OCI-LY3 (cell line): Measurements from ENCODE around the gene RIGI.

Experiments
- EZH2phosphoT487 ChIP-seq: fragments of 200-600 bp; shearing (Covaris generic); IDR thresholded peaks from 2 replicates; pipeline ENCODE4 v1.6.1; 2018; ENCODE audit warnings: antibody characterized with exemption, mixed run types, low read depth
- TF ChIP-seq, protein P1 (sequence below): fragments of 200-600, 300-600 bp; sonication (generic); IDR thresholded peaks from 2 replicates; pipeline ENCODE4 v1.5.1; 2014; ENCODE audit warnings: antibody characterized with exemption, low read length, low read depth

- TF ChIP-seq, protein P1, sequence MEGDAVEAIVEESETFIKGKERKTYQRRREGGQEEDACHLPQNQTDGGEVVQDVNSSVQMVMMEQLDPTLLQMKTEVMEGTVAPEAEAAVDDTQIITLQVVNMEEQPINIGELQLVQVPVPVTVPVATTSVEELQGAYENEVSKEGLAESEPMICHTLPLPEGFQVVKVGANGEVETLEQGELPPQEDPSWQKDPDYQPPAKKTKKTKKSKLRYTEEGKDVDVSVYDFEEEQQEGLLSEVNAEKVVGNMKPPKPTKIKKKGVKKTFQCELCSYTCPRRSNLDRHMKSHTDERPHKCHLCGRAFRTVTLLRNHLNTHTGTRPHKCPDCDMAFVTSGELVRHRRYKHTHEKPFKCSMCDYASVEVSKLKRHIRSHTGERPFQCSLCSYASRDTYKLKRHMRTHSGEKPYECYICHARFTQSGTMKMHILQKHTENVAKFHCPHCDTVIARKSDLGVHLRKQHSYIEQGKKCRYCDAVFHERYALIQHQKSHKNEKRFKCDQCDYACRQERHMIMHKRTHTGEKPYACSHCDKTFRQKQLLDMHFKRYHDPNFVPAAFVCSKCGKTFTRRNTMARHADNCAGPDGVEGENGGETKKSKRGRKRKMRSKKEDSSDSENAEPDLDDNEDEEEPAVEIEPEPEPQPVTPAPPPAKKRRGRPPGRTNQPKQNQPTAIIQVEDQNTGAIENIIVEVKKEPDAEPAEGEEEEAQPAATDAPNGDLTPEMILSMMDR: no peak
- TF ChIP-seq EZH2phosphoT487: no peak
Measured at GRCh38 chr9:32502464-32502863, 23.5 kb downstream of the RIGI start.
